CD4-positive, alpha-beta T cell treated with Interleukin-21 for 1 hour (primary cell): ENCODE results near the gene SAE1.
"Not testable (repeated sequence)": the region's sequence is repeated elsewhere in the genome, so short reads cannot be mapped to it uniquely, and the experiment has no call there.

Experiments used
- DNase-seq: peaks from one replicate; pipeline ENCODE4 v3.0.0-alpha.2; 2020

SAE1 gene

GRCh38 chr19:47130589-47131227 lies at the start of gene SAE1:
Gene SAE1 (plus strand): TSS chr19:47130835. CDS start chr19:47130931, 96 bp downstream.
- peak; percentile 95 for DNase-seq

- DNase-seq: no peak
Observed at GRCh38 chr19:47081095-47081494, 49.5 kb upstream of the SAE1 start.

- no peak for DNase-seq
Observed at GRCh38 chr19:47082493-47082892, 48.1 kb upstream of the SAE1 start.

GRCh38 chr19:47084879-47085439 lies 45.7 kb upstream of the SAE1 start:
- no peak for DNase-seq

- DNase-seq: no peak
Observed at GRCh38 chr19:47086280-47086679, 44.4 kb upstream of the SAE1 start.

- DNase-seq: no peak
Observed at GRCh38 chr19:47089767-47090350, 40.8 kb upstream of the SAE1 start.

- DNase-seq: no peak
Observed at GRCh38 chr19:47093254-47093653, 37.4 kb upstream of the SAE1 start.

- DNase-seq: no peak
Observed at GRCh38 chr19:47093841-47094240, 36.8 kb upstream of the SAE1 start.

- DNase-seq: peak; percentile 73
Observed at GRCh38 chr19:47094557-47095475, 35.8 kb upstream of the SAE1 start.

GRCh38 chr19:47095476-47096099 lies 35.0 kb upstream of the SAE1 start:
- peak; percentile 36 for DNase-seq

GRCh38 chr19:47096100-47096704 lies 34.4 kb upstream of the SAE1 start:
- DNase-seq: no peak

- DNase-seq: no peak
Observed at GRCh38 chr19:47096721-47097120, 33.9 kb upstream of the SAE1 start.

GRCh38 chr19:47097396-47098201 lies 33.0 kb upstream of the SAE1 start:
- DNase-seq: no peak

- DNase-seq: no peak
Observed at GRCh38 chr19:47098608-47099007, 32.0 kb upstream of the SAE1 start.

- DNase-seq: no peak
Observed at GRCh38 chr19:47099576-47100050, 31.0 kb upstream of the SAE1 start.

GRCh38 chr19:47100290-47100689 lies 30.3 kb upstream of the SAE1 start:
- DNase-seq: no peak

- not testable (repeated sequence) for DNase-seq
Observed at GRCh38 chr19:47101116-47101515, 29.5 kb upstream of the SAE1 start.

- DNase-seq: no peak
Observed at GRCh38 chr19:47102346-47103060, 28.1 kb upstream of the SAE1 start.

GRCh38 chr19:47104680-47105079 lies 26.0 kb upstream of the SAE1 start:
- no peak for DNase-seq

GRCh38 chr19:47105874-47106273 lies 24.8 kb upstream of the SAE1 start:
- no peak for DNase-seq

- no peak for DNase-seq
Observed at GRCh38 chr19:47106821-47107201, 23.8 kb upstream of the SAE1 start.
